GM18519 (cell line): ENCODE results near the gene STRBP.

Experiments
- ATAC-seq: cut with Tn5 transposase; IDR thresholded peaks from one replicate; pipeline ENCODE4 v1.9.1; 2021; ENCODE audit warnings: mild to moderate bottlenecking, moderate library complexity; ENCODE audit not compliant: unreplicated experiment, low FRiP score

Gene STRBP

DNA sequence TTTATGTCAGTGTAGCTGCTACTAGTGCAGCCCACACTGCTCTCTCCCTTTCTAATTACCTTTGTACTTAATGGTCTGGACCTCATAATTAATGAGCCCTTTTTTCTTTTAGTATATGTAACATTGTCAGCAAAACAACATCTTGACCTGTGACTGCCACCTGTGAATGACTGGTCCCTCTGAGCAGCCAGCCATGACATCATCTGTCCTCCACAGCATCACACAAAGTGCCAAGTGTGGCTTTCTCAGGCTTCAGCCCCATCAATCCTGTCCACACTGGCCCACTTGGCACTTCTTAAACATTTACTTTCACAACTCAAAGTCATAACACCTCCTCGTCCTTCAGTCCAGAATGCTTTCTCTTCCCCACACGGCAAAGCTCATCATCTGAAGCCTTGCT lies 130.2 kb downstream of the STRBP start:
- no peak for ATAC-seq

GRCh38 chr9:123135430-123135829 lies 133.0 kb downstream of the STRBP start:
- no peak for ATAC-seq

DNA sequence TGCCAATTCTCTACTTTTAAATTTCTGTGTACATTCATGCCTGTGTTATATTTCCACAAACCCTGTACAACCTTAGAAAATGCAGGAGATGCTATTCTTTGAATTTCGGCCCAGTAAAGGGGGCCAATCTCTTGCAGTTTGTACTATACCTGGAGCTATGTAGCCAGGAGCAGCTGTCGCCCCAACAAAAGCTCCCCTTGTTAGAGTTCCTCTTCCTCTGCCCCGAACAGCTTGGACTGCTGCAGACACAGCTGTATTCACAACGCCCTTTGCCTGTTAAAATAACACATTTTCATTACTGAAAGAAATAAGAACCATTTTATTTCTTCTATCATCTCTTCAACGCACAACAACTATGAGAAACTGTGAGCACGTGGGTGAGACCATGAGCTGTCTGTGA lies 135.7 kb downstream of the STRBP start:
- no peak for ATAC-seq

DNA sequence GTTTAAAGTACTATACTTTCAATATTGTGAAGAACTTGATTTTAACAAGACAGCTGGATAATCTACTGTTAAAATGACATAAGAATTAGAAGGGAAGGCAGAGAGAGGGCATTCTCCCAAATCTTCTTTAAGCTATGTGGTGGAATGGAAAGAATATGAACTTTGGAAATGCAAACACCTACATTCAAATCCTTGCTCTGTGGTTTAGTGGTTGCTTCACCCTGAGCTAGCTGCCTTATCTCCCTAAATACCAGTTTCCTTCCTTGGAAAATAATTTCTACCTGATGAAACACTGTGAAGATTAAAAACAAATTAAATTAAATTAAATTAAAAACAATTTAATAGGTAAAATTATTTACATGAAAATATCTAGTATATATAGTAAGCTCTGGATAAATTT lies 136.4 kb downstream of the STRBP start:
- ATAC-seq: no peak

DNA sequence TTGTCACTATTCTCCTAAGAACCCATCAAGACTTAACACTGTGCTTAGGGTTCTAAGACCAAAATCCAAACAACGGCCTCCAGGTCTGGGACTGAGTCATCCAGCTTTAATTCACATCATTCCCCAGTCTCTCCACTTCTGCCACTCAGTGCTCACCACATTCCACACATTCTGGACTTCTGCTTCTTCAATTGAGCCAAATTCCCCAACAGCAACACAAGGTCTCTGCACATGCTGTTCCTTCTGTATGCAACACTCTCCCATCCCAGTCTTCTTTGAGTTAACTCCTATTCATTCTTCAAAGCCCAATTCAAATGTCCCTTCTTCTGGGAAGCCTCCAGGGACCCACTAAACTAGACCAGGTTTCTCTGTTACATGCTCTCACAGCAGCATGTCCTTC lies 137.1 kb downstream of the STRBP start:
- ATAC-seq: no peak

- no peak for ATAC-seq
These were observed 139.0 kb downstream of the STRBP start for GRCh38 chr9:123129423-123129822.

GRCh38 chr9:123128591-123128990 lies 139.8 kb downstream of the STRBP start:
- no peak for ATAC-seq

GRCh38 chr9:123127512-123128075 lies 140.8 kb downstream of the STRBP start:
- ATAC-seq: no peak

GRCh38 chr9:123121457-123121856 lies 146.9 kb downstream of the STRBP start:
- ATAC-seq: no peak

DNA sequence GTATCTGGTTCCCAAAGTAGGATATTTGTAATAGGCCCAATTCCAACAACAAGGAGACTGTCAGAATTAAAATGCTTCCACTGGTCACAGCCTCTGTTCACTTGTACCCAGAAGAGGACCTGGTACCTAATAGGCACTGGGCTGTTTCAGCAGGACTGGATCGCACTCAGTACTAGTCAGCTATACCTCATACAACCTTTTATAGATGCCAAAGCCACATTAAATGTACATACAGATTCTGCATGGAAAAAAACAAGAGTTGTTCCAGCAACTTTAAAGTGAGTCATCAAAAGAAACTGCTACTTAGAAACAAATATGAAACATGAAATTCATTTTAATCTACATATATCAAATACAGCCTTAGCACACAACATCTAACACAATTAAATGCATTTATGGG lies 147.4 kb downstream of the STRBP start:
- ATAC-seq: no peak

GRCh38 chr9:123120131-123120530 lies 148.3 kb downstream of the STRBP start:
- no peak for ATAC-seq

GRCh38 chr9:123119566-123119965 lies 148.8 kb downstream of the STRBP start:
- no peak for ATAC-seq

DNA sequence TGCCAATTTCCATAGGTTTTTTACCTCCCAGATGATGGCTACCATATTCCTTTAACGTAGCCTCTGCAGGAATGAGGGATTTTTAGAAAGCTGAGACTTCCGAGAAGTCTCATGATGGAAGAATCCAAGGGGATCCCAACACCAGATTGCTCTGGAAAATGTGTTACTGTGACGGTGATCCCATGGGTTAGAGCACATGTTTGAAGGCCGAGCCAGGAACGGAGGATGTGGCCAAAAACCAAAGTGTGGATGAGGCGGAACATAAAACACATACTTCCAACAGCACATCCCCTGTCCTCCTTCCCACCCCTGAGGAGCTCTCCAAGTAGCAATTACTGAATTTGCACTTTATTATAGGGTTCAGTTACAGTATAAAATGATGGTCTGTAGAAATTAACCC lies 152.3 kb downstream of the STRBP start:
- no peak for ATAC-seq

DNA sequence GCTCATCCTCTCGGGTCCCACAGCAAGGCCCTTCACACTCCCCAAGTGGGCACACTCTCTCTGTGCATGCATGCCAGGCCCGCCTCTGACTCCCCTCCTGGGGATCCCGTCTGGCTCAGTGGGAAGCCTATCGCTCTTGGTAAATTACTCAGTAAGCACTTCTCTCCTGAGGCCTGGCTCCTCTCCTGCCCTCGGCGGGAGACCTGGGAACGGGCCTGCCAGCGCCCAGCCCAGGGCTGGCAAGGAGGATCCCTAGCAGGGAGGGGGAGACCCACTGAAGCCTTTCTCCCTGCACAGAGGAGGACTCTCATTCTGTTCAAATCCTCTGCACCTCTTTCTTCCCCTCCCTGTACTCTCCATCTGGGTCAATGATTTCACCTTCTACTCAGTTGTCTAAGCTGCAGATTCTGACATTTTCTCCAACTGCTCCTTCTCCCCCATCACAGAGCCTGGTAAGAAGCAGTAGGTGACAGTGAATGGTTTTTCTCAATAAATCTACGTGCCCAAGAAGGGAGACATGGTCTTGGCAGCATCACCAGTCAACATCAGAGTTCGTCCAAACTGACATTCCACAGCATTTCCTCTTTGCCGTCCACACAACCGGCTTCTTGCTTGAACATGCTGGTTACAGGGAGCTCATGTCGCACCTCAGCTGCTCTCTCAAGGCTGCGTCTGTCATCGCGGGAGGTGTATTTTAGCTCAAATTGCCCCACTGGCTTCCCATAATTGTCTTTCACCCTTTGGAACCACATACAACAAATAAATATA lies 153.1 kb downstream of the STRBP start:
- no peak for ATAC-seq

DNA sequence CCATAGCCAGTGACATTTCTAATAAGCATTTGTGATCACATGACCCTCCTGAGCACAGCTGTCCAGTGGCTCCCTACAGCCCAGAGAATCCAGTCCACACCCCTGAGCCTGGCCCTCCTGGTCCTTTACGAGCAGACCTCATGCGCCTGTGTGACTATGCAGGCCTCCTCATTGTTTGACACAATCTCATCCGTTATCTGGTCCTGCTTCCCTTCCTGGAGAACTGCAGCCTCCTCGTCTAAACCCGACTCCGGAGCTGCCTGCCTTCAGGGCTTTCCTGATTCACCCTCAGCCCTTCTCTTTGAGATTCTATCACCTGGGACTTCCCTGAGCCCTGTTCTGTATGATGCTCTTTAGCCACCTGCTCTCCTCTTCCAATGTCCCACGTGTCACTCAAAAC lies 155.2 kb downstream of the STRBP start:
- no peak for ATAC-seq

DNA sequence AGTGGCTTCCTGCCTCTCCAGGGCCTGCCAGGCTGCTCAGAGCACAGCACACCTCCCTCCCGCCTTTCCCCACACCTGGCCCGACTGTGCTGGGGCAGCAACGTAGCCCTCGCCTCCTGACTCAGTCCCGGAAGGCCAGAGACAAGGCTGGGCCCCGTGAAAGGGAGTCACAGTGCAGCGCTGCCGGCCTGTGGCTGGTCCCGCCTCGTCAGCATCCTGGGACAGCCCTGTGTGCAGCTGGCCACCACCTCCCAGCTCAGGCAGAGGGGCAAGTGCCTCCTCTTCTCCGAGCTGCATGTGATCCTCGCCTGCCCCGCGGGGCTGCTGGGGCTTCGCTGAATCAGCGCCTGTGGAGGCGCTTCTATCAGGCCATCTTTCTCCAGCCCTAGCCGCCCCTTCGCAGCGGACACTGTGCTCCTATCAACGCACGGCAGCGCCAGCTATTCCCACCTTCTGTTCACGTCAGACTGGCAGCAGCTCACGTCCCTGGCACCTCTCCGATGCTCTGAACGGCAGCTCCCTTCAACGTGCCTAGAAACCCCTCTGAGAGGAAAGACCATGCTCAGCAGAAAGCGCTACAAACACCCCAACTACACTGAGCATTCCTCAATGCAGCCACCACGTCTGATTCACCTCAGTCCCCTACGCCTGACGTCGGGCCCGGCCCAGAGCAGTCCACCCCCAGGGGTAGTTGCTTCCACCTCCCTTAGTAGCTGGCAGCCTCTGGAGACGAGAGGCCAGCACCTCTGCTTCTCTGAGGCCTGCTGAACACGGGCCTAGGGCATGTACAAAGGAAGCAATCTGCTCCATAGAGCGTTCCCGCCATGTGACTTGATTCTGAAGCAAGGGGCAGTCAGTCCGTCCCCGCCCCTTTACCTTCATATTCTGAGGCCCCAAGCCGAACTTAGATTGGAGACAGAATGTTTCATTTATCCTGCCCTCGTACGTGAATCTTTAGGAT lies 156.1 kb downstream of the STRBP start:
- no peak for ATAC-seq

DNA sequence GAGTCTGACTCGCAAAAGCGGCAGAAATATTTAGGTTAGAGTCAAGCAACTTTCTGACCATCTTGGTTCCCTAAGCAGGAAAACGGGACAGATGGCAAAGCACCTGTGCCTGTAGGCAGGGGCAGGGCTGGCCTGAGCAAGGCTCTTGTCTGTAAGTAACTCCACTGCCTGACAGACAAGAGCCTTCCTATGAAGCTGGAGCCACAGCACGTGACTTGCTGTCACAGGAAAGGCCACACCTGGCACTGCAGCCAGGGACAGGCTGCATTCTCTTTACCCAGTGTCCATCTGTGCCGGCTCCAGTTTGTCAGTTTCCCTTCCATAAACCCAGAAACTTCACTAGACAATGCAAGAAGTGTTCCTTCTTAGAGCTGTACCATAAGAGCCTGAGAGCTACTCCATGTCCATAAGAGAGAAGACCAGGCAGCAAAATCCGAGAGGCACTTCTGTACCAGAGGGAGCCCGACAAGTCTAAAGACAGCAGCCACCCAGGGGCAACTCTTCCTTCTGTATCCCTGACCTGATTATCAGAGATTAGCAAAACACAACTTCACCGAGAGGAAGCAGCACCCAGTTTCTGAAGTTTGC lies 156.9 kb downstream of the STRBP start:
- no peak for ATAC-seq

DNA sequence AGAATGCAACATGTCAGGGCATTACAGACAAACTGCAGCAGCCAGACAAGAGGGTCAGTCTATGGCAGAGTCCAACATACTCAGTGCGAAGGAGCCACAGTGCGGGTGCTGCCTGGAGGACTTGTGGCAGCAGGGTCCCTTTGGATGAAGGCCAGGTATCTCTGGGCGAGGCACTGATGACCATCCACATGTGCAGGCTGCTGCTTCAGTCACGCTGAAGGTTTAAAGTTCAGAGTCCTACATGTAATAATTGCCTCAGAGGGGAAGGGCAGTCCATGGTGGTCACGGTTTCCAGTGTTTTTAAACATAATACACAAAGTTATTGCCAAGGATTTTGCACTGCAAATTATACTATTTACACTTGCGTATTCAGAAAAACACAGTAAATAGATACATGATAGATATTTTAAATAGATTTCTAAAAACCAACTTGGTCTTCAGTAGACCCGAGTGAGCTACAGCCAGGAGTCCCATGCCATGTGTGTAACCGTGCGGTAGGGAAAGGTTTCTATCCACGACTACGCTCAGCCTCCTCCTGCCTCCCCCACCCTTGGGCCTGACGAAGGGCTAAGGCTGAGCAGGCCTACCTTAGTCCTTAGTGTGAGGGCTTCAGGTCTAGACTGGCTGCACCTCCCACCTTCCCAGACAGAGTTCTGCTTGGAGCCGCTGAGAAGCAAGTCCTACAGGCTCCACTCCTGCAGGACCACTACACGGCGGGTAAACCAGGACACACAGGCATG lies 158.7 kb downstream of the STRBP start:
- ATAC-seq: no peak

GRCh38 chr9:123108976-123109375 lies 159.4 kb downstream of the STRBP start:
- ATAC-seq: no peak

- no peak for ATAC-seq
These were observed 160.6 kb downstream of the STRBP start for GRCh38 chr9:123107639-123108285.
